ENCODE results near the gene SPAG6. TPM values are rescaled to one million over a fixed set of nuclear protein-coding genes. Genes with fewer than 3 reads are reported as not detected.
"Not testable (repeated sequence)": the region's sequence is repeated elsewhere in the genome, so short reads cannot be mapped to it uniquely, and the experiment has no call there.

Gene SPAG6
- total and polyA plus RNA-seq, 4 donors = 0.23 TPM; not detected in 3

DNA sequence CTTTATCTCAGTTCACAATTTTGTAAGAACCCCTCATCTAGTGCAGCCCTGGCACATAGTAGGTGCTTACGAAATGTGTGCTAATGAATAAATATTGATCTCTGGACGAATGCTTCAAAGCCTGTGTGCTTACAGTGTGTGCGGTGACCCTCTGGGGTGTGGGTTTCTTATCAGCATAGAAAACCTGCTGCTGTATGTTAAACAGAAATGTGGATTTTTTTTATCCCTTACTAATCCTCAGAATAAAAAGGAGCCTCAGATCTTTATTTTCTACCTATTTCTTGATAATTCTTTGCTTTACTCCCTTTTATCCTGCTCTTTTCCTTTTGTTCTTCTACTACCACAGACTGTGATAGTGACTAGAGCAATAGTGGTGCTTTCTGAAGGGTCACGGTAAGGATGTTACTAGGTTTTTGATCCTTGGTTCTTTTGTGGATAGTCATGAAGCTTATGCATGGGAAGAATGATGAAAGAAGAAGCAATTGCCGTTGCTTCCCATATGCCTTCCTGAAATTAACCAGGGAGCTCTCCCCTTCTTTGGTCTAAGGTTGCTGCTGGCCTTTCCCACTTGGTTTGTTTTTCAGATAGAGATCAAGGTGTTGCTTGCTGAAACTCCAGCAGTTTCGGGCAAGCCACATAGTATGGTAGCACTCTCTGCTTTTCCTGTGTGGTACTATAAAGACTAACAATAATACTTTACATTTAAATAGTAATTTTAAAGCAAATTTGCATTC is 44.7 kb downstream of the SPAG6 start (continued):
- TF ChIP-seq CTCF (IDR thresholded peaks at IDR 0.05; ENCODE audit: low read depth, low read length, missing input control) = no peak

DNA sequence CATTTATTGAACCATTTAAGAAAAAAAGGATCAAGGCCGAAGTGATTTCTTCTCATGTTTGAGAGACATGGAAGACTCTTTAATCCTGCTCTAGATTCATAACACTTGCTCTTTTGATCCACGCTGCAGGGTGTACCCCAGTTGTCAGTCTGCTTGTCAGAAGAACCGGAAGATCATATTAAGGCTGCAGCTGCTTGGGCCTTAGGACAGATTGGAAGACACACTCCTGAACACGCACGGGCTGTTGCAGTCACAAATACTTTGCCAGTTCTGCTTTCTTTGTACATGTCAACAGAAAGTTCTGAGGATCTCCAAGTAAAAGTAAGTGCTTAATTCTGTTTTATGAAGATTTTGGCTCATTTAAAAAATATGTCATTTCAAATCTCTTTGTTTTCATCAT is 46.3 kb downstream of the SPAG6 start:
- Histone ChIP-seq H3K27me3 (ENCODE audit: control insufficient read depth in 4 of 4, insufficient read depth in 4 of 4, low read length in 3 of 4) (no peaks in the 10 kb centered on the region), H3K36me3 (ENCODE audit: control insufficient read depth in 4 of 4, insufficient read depth in 3 of 4, low read depth in 1 of 4, low read length in 3 of 4) (no peaks in the 10 kb centered on the region), H3K9me3 (ENCODE audit: control insufficient read depth in 4 of 4, low read length in 3 of 4) (no peaks in the 10 kb centered on the region), H3K4me1 (ENCODE audit: control insufficient read depth in 4 of 4, insufficient read depth in 4 of 4, low read length in 3 of 4) (no peaks in the 10 kb centered on the region), H3K4me3 (ENCODE audit: low read depth in 1 of 3, low read length in 3 of 3) (no peak overlapping the region), H3K9ac (ENCODE audit: low read depth in 1 of 2, low read length in 2 of 2) (no peak overlapping the region), H3K27ac (ENCODE audit: low read depth in 1 of 2, low read length in 2 of 2) (no peak overlapping the region)
- TF ChIP-seq HNF4G (IDR thresholded peaks at IDR 0.05) (no peak), SP1 (IDR thresholded peaks at IDR 0.05) (no peak)
- DNase-seq (ENCODE audit: low spot score) = no peak
- WGBS = 93% methylated on average over 5 of the region's 5 CpGs

GRCh38 chr10:22396195-22396594 is 50.9 kb downstream of the SPAG6 start:
- 42% methylated on average over 2 of the region's 2 CpGs for WGBS
- not testable (repeated sequence) for H3K36me3 ChIP-seq (ENCODE audit: control insufficient read depth in 4 of 4, insufficient read depth in 3 of 4, low read depth in 1 of 4, low read length in 3 of 4); H3K9ac ChIP-seq (ENCODE audit: low read depth in 1 of 2, low read length in 2 of 2); H3K4me3 ChIP-seq (ENCODE audit: low read depth in 1 of 3, low read length in 3 of 3); H3K9me3 ChIP-seq (ENCODE audit: control insufficient read depth in 4 of 4, low read length in 3 of 4); DNase-seq (ENCODE audit: low spot score); H3K27me3 ChIP-seq (ENCODE audit: control insufficient read depth in 4 of 4, insufficient read depth in 4 of 4, low read length in 3 of 4); H3K4me1 ChIP-seq (ENCODE audit: control insufficient read depth in 4 of 4, insufficient read depth in 4 of 4, low read length in 3 of 4); H3K27ac ChIP-seq (ENCODE audit: low read depth in 1 of 2, low read length in 2 of 2)

GRCh38 chr10:22406916-22407315 is 61.6 kb downstream of the SPAG6 start:
- not testable (repeated sequence) for H3K27me3 ChIP-seq (ENCODE audit: control insufficient read depth in 4 of 4, insufficient read depth in 4 of 4, low read length in 3 of 4); H3K4me1 ChIP-seq (ENCODE audit: control insufficient read depth in 4 of 4, insufficient read depth in 4 of 4, low read length in 3 of 4); DNase-seq (ENCODE audit: low spot score); H3K9me3 ChIP-seq (ENCODE audit: control insufficient read depth in 4 of 4, low read length in 3 of 4); H3K36me3 ChIP-seq (ENCODE audit: control insufficient read depth in 4 of 4, insufficient read depth in 3 of 4, low read depth in 1 of 4, low read length in 3 of 4); H3K9ac ChIP-seq (ENCODE audit: low read depth in 1 of 2, low read length in 2 of 2); H3K27ac ChIP-seq (ENCODE audit: low read depth in 1 of 2, low read length in 2 of 2); H3K4me3 ChIP-seq (ENCODE audit: low read depth in 1 of 3, low read length in 3 of 3)
- WGBS = 76% methylated on average over 1 of the region's 5 CpGs

GRCh38 chr10:22410394-22410793 is 65.1 kb downstream of the SPAG6 start:
- 43% methylated on average over 1 of the region's 1 CpG for WGBS
- no peaks in the 10 kb centered on the region for H3K9me3 ChIP-seq (ENCODE audit: control insufficient read depth in 4 of 4, low read length in 3 of 4)
- DNase-seq (ENCODE audit: low spot score) = no peak
- no peaks in the 10 kb centered on the region for H3K36me3 ChIP-seq (ENCODE audit: control insufficient read depth in 4 of 4, insufficient read depth in 3 of 4, low read depth in 1 of 4, low read length in 3 of 4)
- no peak overlapping the region for H3K4me3 ChIP-seq (ENCODE audit: low read depth in 1 of 3, low read length in 3 of 3)
- H3K27me3 ChIP-seq (ENCODE audit: control insufficient read depth in 4 of 4, insufficient read depth in 4 of 4, low read length in 3 of 4) = no peaks in the 10 kb centered on the region
- no peak overlapping the region for H3K27ac ChIP-seq (ENCODE audit: low read depth in 1 of 2, low read length in 2 of 2)
- TF ChIP-seq HNF4A (conservative IDR thresholded peaks at IDR 0.05) = no peak
- TF ChIP-seq HNF4G (IDR thresholded peaks at IDR 0.05) = no peak
- no peak for TF ChIP-seq SP1 (IDR thresholded peaks at IDR 0.05)
- TF ChIP-seq, protein P1, sequence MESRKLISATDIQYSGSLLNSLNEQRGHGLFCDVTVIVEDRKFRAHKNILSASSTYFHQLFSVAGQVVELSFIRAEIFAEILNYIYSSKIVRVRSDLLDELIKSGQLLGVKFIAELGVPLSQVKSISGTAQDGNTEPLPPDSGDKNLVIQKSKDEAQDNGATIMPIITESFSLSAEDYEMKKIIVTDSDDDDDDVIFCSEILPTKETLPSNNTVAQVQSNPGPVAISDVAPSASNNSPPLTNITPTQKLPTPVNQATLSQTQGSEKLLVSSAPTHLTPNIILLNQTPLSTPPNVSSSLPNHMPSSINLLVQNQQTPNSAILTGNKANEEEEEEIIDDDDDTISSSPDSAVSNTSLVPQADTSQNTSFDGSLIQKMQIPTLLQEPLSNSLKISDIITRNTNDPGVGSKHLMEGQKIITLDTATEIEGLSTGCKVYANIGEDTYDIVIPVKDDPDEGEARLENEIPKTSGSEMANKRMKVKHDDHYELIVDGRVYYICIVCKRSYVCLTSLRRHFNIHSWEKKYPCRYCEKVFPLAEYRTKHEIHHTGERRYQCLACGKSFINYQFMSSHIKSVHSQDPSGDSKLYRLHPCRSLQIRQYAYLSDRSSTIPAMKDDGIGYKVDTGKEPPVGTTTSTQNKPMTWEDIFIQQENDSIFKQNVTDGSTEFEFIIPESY (IDR thresholded peaks at IDR 0.05) = no peak
- TF ChIP-seq EGR1 (IDR thresholded peaks at IDR 0.05; ENCODE audit: low read depth in 2 of 2) = no peak
- H3K9ac ChIP-seq (ENCODE audit: low read depth in 1 of 2, low read length in 2 of 2) = no peak overlapping the region
- H3K4me1 ChIP-seq (ENCODE audit: control insufficient read depth in 4 of 4, insufficient read depth in 4 of 4, low read length in 3 of 4) = peaks cover 0 to 1% (median 0%) of the 10 kb centered on the region in 4 donors

Measured in liver (tissue), 9 donors.